Sciatic nerve (tissue), 2 donors: Measurements from ENCODE around the gene PLPPR3. TPM values are rescaled to one million over a fixed set of nuclear protein-coding genes. Genes with fewer than 3 reads are reported as not detected.
"Not testable (repeated sequence)": the region's sequence is repeated elsewhere in the genome, so short reads cannot be mapped to it uniquely, and the experiment has no call there.

Experiments
- ATAC-seq: fragments of 200-7000 bp; cut with Tn5 transposase; one replicate; pipeline ENCODE4 v1.9.1; 2020; ENCODE audit warnings: mild to moderate bottlenecking, moderate library complexity
- DNase-seq: peaks from one replicate; pipeline ENCODE4 v3.0.0-alpha.2; 2020; ENCODE audit warnings: low spot score
- intact Hi-C: fragments of 100-400 bp; cut with DNase I; formaldehyde crosslinking; loops from one replicate; pipeline ENCODE4 v1.14.2; 2022
- total RNA-seq: library from RNA; stranded (reverse); fragmentation: NEBNext Ultra II Directional; extraction: Animal tissue kit (Norgen Biotek cat#: 25700); gene quantifications from one replicate; pipeline ENCODE4 v1.2.1, GENCODE V29; 2021
- donor health status: DM: no; HTN: no; CAD: no.
- donor health status: DM: no; HTN: no; CAD: no.

PLPPR3 gene
- total RNA-seq, 1 donor from 2014 or later, result not detected

GRCh38 chr19:835210-835810 is 13.6 kb upstream of the PLPPR3 start:
- ATAC-seq (peak; percentile 61), DNase-seq (no peak)
- intact Hi-C loops, result no loop called here

- intact Hi-C loops, result no loop called here
- ATAC-seq (no peak), DNase-seq (no peak)
Measured at GRCh38 chr19:834216-834615, 12.5 kb upstream of the PLPPR3 start.

GRCh38 chr19:831407-832369 is 9.9 kb upstream of the PLPPR3 start:
- ATAC-seq (peak; percentile 18), DNase-seq (no peak)
- intact Hi-C loops, result no loop called here

GRCh38 chr19:829129-829758 is 7.5 kb upstream of the PLPPR3 start:
- intact Hi-C loops, result no loop called here
- no peak for DNase-seq
- no peak for ATAC-seq

- DNase-seq (no peak), ATAC-seq (no peak)
- intact Hi-C loops, result no loop called here
Measured at GRCh38 chr19:827710-828321, 6.1 kb upstream of the PLPPR3 start, which contains the start of gene AZU1. AZU1 (plus strand) TSS chr19:827837; CDS start chr19:827847, 10 bp downstream.

GRCh38 chr19:827314-827709 is 5.6 kb upstream of the PLPPR3 start:
- intact Hi-C loops, result no loop called here
- ATAC-seq (no peak), DNase-seq (no peak)

- no peak for ATAC-seq
Measured at GRCh38 chr19:825897-826644, 4.3 kb upstream of the PLPPR3 start.

GRCh38 chr19:824885-825284 is 3.1 kb upstream of the PLPPR3 start:
- intact Hi-C loops, result no loop called here
- ATAC-seq (peak; percentile 27), DNase-seq (no peak)

More at GRCh38 chr19:825897-826644, 4.3 kb upstream of the PLPPR3 start:
- DNase-seq, result no peak
- intact Hi-C loops, result no loop called here

GRCh38 chr19:823565-824121 is 1.9 kb upstream of the PLPPR3 start:
- ATAC-seq (no peak), DNase-seq (no peak)
- intact Hi-C loops, result no loop called here

GRCh38 chr19:821231-821824 is 427 bp downstream of the PLPPR3 start:
- ATAC-seq, result no peak
- intact Hi-C loops, result no loop called here
- DNase-seq, result no peak

- ATAC-seq, intact Hi-C loops, DNase-seq: not testable (repeated sequence)
Measured at GRCh38 chr19:820212-820611, 1.5 kb downstream of the PLPPR3 start.

- no peak for ATAC-seq
- intact Hi-C loops, result no loop called here
- no peak for DNase-seq
Measured at GRCh38 chr19:816500-816857, 5.3 kb downstream of the PLPPR3 start.

- no peak for DNase-seq
- intact Hi-C loops, result no loop called here
- ATAC-seq, result no peak
Measured at GRCh38 chr19:815775-816499, 5.8 kb downstream of the PLPPR3 start.

GRCh38 chr19:815079-815774 is 6.5 kb downstream of the PLPPR3 start:
- DNase-seq, result no peak
- intact Hi-C loops, result no loop called here
- ATAC-seq, result no peak

- no peak for DNase-seq
- intact Hi-C loops, result no loop called here
- no peak for ATAC-seq
Measured at GRCh38 chr19:814152-815078, 7.3 kb downstream of the PLPPR3 start.
